ENCODE results near the gene AP1G2.

AP1G2 gene

DNA sequence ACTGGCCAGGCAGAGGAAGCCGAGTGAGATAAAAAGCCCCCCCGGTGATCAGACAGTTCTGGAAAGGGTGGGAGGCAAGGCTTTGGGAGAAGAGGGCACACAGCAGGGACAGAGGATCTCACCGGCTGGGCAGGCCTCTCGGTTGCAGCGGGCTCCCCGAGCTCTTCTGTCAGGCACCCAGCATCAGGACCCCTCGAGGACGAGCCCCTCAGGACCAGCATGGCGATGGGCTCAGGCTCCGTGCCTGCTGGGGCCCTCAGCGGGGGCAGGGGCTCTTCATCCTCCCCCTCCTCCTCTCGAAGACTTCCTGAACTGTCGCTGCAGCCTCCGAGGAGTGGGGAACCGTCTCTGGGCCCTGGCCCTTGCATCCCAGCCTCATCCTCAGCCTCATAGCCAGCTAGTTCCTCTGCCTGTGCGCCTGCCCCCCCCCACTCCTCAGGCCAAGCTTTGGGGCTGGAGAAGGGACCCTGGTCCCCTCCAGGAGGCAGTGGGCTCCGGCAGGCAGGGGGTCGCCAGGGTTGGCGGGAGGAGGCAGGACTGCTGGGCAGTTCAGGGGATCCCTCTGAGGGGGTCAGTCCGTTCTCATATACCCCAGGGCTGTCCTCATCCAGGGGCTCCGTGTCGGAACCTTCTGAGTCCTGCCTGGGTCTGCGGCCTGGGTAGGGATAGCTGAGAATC, 3.4 kb upstream of the AP1G2 start:
- DNase-seq: no peak

DNA sequence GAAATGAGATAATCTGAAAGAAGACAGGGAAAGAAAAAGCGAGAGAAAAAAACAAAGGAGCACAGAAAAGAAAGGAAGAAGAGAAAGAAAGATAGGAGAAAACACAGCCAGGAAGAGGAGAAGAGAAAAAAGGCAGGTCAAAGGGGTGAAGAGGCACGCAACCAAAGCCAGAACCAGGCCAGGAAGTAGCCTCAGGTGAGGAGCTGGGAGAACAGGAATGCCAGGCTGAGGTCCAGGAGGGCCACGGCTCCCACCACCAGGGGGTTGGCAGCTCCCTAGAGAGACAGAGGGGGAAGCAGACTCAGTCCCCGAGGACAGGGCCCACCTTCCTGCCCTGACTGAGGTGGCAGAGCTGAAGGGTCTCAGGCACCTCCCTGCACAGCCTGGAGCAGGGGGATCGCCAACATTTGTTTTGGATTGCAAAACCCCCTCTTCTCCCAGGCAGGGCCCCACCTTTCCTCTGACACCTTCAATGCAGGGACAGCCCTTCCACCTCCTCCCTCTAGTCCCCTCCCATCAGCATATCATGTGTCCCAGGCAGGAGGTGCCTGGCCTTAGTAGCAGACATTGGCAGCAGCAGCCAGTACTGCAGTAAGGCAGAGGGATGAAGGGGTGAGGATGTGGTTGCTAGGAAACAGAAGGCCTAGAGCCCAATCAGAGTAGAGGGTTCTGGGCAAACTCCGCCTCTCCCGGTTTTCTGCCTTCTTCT, 2.0 kb upstream of the AP1G2 start:
- DNase-seq: no peak

DNA sequence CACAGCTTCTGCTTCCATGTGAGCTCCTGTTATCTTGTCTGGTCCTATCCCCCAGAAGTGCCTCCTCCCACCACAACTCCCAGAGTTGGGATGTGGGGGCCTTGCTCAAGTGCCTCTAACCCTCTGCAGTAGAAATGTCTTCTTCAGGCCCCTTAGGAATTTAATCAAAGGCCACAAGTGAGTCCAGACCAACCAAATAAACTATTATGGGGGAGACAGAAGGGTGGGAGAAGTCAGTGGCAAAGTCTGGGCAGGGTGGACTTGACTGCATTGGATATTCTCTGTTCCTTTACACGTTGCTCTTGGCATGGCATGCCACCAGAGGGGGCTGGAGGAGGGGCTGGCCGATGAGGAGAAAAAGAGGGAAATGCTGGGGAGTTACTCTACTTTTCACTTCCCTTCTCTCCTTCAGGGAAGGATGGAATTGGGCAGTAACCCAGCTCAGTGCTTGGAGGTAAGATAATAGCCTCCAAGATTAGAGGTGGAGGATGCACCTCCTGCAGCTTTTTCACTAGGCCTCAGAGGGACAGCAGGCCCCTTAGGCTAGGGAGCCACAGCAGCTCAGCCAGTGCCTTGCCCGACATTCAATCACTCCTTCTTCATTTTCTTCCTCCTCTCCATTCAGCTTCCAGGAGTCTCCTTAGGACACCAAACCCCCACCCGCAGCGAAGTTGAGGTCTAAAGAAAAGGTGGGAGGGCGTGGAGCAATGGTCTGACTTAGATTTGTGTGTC, 1.2 kb upstream of the AP1G2 start:
- DNase-seq: no peak

DNA sequence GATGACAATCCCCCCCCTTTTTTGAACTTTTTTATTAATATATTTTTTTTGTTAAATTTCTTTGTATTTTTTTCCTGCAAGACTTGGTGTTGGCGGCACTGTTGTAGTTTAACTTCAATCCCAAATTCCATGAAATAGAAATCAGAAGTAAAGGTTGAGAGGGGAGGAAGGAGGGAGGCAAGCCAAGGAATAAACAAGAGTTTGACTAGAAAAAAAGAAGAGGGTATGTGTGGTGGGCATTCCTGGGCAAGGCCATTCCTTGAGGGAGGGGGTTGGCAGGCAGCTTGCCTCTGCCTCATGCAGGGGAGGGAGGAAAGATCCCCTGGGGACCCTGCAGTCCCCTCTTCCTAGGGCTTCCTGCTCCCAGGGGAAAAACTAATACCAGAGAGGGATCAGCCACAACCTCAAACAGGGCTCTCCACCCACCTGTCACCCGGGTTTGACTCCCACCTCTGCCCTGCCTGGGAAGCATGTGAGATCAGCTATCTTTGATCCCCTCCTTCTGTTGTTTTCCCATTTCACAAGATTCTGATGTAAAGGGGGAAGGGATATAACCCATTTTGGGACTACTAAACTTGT, 519 bp upstream of the AP1G2 start:
- DNase-seq: no peak

DNA sequence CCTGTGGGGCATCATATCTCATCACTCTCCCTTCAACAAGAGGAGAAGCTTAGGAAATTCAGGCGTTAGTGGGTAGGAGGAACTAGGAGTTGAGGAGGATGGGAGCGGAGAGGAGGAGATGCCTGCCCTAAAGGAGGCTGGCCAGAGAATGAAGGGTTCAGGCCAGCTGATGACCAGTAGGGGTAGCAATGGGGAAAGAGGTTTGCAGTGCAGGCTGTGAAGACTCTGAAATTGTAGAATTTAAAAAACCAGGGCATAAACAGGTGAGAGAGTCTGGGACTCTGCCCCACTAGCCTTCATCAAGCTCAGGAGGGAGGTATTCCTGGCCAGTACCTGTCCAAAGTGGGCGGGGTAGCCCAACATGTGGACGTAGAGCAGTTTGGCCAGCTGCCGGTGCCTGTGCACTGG, 809 bp downstream of the AP1G2 start:
- DNase-seq: no peak

DNA sequence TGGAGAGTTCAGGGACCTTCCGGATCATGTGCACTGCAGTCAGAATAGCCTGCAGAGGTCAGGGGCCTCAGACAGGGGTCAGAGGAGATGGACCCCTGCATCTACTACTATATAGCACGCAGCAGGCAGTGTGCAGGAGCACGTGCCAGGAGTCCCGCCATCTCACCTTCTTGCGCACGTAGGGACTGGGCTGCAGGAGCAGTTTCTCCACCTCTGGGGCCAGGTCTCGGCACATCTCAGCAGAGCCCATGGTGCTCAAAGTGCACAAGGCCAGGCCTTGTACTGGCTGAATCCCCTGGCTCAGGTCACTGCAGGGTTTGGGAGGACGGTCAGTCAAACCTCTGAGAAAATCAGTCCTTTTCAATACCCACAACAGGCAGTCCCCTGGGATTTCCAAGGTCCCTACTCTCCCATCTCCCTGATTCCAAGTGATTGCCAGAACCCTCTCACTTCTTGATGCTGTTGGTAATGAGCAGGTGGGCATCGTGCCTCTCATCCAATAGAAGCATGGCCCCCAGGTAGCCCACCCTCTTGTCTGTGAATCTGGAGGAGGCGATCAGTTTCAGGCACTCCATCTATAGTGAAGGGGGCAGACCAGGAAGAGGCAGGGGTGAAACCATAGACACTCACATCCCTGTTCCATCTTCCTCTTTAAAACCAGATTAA, 1.3 kb downstream of the AP1G2 start:
- no peak for DNase-seq

DNA sequence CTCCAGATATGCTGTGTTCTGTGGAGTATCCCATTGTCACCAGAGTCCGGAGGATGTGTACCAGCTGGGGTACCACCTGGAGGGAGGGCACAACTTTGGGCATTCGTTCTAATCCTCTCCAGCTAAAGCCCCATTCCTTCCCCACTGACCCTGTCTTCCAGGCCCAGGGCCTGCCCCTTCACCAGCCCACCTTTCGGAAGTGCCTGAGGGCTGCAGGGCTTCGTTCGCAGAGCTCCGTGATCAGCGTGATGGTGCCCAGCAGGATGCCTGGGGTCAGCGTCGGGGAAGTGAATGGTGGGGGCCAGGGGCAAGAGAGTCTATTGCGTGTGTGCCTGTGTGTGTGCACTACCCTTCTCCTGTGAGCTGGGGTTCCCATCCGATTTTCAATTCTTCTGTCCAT, 2.0 kb downstream of the AP1G2 start:
- no peak for DNase-seq

DNA sequence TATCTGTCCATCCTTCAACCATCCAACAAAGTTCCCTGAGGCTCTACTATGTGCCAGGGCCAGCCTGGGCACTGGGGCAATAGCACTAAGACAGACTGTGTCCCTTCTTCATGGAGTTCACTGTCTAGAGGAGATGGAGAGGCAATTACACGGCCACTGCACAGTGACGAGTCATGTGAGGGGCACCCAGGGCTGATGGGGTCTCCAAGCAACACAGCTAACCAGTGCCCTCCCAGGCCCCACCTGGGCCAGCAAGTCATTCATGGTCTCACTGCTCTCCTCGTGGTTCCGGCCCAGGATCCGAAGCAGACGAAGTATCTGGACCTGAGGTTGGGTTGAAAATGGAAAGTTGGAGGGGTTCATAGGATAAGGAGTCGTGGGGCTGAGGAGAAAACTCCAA, 2.7 kb downstream of the AP1G2 start:
- no peak for DNase-seq

DNA sequence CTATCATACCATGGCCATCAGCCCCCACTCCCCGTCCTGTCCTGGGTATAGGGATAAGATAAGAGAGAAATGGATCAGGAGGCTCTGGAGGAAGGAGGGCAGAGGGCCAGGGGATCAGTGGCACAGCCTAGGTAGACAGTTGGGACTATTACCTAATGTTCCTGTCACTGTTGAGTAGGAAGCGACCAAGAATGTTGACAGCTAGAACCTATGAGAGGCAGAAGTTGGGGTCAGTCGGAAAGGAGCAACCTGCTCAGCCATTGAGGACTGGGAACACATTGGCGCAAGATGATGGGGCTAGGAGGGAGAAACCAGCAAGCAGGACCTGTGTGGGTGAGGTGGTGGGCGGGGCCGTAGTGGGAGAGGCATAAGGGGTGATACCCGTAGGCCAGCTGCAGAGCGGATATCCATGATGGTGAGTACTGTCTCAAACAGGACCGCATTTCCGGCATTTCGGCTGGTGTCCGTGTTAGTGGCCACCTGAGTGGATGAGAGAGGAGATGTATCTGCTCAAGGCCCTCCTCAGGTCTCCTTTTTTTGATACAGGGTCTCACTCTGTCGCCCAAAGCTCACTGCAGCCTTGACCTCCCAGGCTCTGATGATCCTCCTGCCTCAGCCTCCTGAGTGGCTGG, 3.3 kb downstream of the AP1G2 start:
- DNase-seq: no peak

DNA sequence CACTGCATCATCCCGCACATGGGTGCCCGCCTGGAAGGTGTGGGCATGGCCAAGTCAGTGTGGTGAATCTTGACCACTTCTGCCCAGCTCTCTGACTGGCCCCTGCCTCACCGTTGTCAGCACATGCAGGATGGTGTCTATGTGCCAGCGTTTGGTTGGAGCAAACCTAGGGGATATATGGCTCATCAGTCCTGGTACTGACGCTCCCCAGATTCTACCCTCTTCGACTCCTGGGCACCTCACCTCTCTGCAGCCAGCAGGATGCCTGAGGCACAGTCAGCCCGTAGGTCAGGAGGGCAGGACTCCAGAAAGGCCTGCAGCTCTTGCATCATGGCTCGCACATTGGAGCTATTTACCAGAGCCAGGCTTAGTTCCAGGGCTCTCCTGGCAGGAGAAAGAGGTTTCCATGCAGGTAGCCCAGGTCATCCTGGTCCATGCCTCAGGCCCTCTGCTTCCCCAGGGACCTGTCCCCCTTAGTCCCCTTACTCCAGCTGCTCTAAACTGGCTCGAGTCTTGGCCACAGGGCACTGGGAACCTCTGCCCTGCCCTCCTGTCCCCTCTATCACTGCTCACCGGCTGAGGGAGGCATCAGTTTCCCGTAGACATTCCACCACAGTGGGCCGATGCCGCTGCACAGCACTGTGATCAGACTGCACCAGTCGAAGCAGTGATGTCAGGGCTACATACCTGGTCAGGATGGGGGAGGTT, 4.0 kb downstream of the AP1G2 start:
- DNase-seq: no peak

DNA sequence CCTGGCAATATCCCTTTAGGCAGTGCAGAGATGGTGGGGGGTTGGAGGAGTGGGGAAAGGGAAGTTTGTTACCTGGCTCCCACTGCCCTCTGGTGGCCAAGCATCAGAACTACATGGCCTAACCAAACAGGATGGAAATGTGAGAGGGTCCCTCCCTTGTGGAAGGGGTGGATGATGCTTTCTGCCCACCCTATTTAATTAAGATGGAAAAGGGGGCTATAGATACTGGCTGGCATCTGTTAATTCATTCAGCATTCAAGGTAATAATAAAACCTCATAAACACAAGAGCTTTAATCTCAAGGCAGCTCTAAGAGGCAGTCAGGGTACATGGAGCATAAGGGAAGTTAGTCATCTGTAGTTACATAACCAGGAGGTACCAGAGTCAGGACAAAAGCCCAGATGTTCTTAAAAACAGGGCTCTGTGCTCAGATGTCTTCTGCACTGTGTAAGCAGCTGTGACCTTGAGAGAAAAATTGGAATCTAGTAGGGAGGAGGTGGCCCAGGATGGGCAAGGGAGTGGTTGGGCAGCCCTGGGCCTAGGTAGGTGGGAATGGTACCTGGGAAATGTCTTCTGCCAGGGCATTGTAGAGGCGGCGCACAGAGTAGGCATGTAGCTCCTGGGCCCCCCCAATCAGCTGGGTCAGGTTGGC, 4.6 kb downstream of the AP1G2 start:
- DNase-seq: peak; percentile 53

DNA sequence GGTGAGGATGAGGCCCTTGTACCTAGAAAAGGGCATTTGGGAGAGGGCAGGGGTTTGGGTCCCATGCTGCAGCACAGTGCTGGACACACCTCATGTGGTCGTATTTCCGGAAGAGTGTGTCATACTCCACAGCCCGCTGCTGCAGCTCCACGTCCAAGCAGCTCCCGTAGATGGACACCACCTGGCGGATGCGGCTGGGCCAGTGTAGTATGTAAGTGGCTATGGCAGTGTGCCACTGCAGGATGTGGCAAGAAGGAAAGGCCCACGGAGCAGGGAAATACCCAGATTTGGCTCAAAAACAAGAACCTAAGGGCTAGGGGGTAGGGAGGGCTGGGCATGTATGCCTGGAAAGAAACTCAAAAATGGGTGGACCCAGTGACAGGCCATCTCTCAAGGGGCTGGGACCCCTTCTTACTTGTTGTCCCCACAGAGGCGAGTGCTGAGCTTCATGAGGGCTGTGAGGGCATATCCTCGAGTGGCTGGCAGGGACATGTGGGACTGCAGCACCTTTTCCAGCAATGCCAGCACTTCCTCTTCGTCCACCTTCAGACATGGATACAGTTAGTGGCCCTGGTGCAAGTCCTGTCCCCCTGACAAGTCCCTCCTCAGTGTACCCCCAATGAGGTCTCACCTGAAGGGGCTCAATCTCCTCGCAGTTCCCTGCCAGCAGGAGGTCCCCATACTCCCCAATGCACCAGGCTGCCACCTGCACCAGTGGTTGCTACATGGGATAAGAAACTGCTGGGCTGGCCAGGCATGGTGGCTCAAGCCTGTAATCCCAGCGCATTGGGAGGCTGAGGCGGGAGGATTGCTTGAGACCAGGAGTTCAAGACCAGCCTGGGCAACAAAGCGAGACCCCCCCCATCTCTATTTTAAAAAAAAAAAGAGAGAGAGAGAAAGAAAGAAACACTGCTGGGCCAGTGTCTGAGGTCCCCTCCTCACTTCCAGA, 5.4 kb downstream of the AP1G2 start:
- DNase-seq: no peak

DNA sequence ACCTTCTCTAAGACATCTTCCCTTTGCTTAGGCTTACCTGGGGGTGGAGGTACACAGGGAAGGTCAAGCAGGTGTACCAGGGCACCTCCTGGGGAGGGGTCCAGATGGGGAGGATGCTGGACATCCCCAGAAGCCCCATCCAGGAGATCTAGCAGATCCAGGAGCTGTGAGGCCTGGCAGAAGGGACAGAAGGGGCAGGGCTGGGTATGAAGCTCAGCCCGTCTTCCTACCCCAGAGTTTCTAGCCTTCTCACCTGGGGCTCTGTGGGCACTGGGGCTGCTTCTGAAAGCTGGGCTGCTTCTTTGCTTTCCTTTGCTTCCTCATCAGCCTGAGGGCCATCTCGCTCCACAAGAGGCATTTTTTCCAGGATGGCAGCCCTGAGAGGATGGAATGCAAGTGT, 6.3 kb downstream of the AP1G2 start:
- no peak for DNase-seq

DNA sequence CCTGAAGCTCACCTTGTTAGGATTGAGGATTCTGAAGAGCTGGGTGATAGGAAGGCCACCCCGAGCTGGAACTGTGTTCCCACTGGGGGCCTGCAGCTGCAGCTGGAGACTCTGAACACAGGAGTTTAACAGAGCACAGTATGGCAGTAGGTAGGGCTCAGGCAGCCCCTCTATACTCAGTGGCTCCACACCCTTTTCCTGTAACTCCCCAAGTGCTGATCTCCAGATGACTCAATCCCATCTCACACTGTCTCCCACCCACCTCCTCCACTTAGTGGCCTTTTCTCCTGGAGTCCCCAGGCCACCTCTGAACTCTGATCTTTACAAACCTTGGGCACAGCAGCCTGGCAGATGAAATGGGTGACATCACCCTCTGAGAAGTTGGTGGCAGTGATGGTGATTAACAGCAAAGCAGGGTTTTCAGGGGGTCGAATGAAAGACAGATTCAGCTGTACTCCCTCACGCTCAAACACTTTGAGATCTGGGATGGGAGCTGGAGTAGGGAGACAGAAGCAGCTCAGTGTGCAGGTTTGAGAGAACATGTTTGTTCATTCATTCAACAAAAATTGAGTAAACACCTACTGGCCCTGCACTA, 7.6 kb downstream of the AP1G2 start:
- no peak for DNase-seq

DNA sequence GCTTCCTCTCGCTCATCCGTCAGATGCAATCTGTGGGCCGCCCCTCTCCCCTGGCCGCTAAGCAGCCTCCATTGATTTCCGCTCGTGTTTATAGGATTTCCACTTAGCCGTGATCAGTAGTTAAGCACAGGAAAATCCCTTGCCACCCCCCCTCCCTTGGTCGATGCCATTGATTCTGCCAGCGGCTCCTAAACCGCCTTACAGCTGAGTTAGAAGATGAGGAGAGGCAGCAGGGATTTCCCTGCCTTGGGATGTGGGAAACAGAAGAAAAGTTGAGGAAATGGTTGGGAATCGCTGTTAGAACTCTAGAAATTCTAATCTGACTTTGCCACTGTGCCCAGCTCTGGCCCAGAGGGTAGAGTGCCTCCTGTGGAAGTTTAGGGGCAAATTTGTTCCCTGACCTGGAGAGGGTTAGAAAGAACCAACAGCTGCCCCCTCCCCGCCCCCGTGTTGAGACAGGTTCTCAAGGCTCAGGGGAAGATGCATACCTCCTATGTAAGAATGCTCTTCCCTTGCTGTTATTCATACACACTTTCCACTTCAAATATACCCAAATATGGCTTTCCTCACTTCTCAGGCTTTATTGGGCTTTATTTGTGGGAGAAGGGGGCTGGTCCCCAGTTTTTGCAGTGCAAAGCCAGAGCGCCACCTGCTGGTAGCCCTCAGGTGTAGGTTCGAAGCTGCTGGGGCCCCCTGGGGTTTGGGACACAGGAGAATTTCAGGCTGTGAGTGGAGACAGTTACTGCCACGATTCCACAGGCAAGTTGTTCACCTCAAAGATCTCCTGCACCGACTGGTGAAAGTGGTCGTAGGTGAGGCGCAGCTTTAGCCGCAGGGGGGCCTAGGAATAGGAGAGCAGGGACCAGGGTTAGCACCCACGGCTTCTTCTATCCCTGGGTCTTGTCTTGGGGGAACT, 8.3 kb downstream of the AP1G2 start:
- DNase-seq: peak; percentile 67

DNA sequence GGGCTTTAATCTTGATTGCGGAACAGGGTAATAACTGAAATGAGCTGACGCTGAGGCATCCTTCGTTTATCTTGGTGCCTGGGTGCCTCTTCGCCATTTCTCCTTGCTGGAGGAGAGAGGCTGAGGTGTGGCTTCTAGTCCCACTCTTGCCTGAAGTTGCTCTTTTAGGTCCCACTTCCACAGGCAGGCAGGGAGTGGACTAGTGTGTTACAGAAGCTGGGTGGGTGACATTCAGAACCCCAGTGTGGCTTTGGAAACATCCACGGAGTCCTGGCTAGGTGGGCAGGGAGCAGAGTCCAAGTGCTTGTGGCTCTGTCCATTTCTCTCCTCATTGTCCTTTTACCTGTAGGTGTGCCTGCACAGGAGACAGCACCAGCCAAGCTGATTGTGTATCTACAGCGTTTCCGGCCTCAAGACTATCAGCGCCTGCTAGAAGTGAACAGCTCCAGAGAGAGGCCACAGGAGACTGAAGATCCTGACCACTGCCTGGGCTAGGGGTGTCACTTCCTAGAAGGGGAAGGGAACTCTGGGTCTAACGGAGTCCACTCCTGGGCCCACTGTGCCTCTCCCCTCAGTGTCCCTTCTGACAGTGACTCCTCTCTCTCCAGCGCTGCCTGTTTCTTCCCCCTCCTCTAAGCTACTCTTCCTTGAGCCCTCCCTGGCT, 9.1 kb downstream of the AP1G2 start:
- no peak for DNase-seq

DNA sequence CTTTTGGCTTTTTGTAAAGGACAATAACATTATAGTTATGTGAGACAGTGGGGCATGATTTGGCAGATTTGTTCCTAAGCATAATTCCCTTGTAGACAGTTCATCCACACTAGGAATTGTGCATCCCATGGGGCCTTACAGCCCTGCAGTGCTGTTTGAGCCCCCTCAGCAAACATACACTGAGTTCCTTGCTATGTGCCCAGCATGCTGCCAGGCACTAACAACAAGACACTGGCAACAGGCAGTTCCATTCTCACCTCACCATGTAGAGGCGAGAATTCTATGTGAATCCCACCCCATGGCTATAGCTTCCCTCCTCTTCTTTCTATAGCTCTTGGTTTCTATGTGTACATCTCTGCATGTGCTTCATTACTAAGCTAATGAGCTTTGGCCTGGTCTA, 9.6 kb downstream of the AP1G2 start:
- DNase-seq: no peak

DNA sequence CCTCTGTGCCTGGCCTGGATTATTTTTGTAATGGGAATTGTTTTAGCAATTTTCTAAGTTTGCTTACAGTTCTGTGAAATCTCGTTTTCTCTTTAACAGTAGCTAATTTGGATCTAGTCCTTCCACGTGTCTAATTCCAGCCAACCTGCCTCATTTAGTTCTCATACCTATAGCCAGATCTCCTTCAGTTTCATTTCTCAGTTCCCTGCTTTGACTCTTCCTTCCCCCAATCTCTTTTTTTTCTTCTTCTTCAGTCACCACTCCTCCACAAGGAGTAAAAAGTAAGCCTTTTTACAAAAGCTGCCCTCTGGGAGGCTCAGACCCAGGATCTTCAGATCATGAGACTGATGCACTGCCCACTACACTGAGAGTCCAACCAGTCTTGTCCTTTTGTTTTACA, 10.1 kb downstream of the AP1G2 start:
- DNase-seq: no peak

Measured in fibroblast of skin of scalp (primary cell).